ENCODE results near the gene PTPRN2. TPM values are rescaled to one million over a fixed set of nuclear protein-coding genes. Genes with fewer than 3 reads are reported as not detected.

PTPRN2 gene
- total and polyA plus RNA-seq, 2 of the 13 experiments (the other 11 are each of a cell fraction or from before 2014, with no cell fraction given), result 2.5 to 24.2 TPM

GRCh38 chr7:157640144-157640543 lies 947.5 kb downstream of the PTPRN2 start:
- intact Hi-C loops (cut with micrococcal nuclease; ENCODE audit: unreplicated experiment) (no loop called here), in situ Hi-C loops (cut with HindIII; ENCODE audit: extremely low pct_ligation_motif_present, low pct_unique_long_range_greater_than_20kb) (no loop called here)
- TF ChIP-seq KDM6A (CRISPR knock-in tag; IDR thresholded peaks at IDR 0.05; ENCODE audit: low read depth) (no peak), CTCF (CRISPR knock-in tag; IDR thresholded peaks at IDR 0.05) (no peak), PBX3 (CRISPR knock-in tag; IDR thresholded peaks at IDR 0.05; ENCODE audit: borderline replicate concordance) (no peak), MTF1 (CRISPR knock-in tag; IDR thresholded peaks at IDR 0.05) (no peak), REXO4 (CRISPR knock-in tag; IDR thresholded peaks at IDR 0.05; ENCODE audit: borderline replicate concordance) (no peak), HNF4A (CRISPR knock-in tag; IDR thresholded peaks at IDR 0.05) (no peak)
- Histone ChIP-seq H3K79me2 (ENCODE audit: insufficient read depth, low read length) (no peaks in the 10 kb centered on the region), H3K36me3 (replicated peaks in 1 of 2; ENCODE audit: control insufficient read depth in 1 of 2, insufficient read depth in 2 of 2, low read length in 2 of 2) (no peaks in the 10 kb centered on the region), H3K4me1 (ENCODE audit: insufficient read depth, low read length) (no peaks in the 10 kb centered on the region), H3K27me3 (ENCODE audit: control insufficient read depth in 1 of 2, insufficient read depth in 2 of 2, low read length in 2 of 2) (peaks cover 0 to 47% of the 10 kb centered on the region in 2 experiments; a peak in 4 of 5 replicates), H3K4me2 (ENCODE audit: low read depth, low read length) (no peak overlapping the region), H3K4me3 (replicated peaks in 1 of 3; ENCODE audit: insufficient read depth in 1 of 3, low read depth in 2 of 3, low read length in 3 of 3) (no peak overlapping the region), H3K9ac (ENCODE audit: insufficient read depth, low read depth, low read length) (no peak overlapping the region), H3K9me3 (ENCODE audit: low read length) (peaks cover 21% of the 10 kb centered on the region), H3K27ac (ENCODE audit: extremely low read length, insufficient read depth, low read length) (no peak overlapping the region), H4K20me1 (ENCODE audit: insufficient read depth, low read length) (no peaks in the 10 kb centered on the region), H2AFZ (ENCODE audit: low read length) (no peak overlapping the region)
- ChIA-PET CTCF (ENCODE audit: low intra/inter-chr PET ratio, low total read pairs) (no interaction called here), POLR2A (no interaction called here)
- ATAC-seq, result no peak
- no peak for DNase-seq (ENCODE audit: low spot score)
- no peak for FAIRE-seq
- WGBS (ENCODE audit: low lambda C conversion rate), result 68% methylated on average over 1 of the region's 1 CpG
- BruUV-seq (replicated peaks), result no TSS peak

- POLR2A ChIA-PET, result no interaction called here
- in situ Hi-C loops (cut with HindIII; ENCODE audit: extremely low pct_ligation_motif_present, low pct_unique_long_range_greater_than_20kb) (no loop called here), intact Hi-C loops (cut with micrococcal nuclease; ENCODE audit: unreplicated experiment) (no loop called here)
- DNase-seq (ENCODE audit: low spot score) (no peak), FAIRE-seq (no peak), ATAC-seq (no peak)
- no peak overlapping the region for H3K9ac ChIP-seq (ENCODE audit: insufficient read depth, low read depth, low read length)
- no peak overlapping the region for H3K4me2 ChIP-seq (ENCODE audit: low read depth, low read length)
- no peak overlapping the region for H3K27ac ChIP-seq (ENCODE audit: extremely low read length, insufficient read depth, low read length)
- peaks cover 0 to 61% of the 10 kb centered on the region in 2 experiments for H3K27me3 ChIP-seq (ENCODE audit: control insufficient read depth in 1 of 2, insufficient read depth in 2 of 2, low read length in 2 of 2)
- H3K9me3 ChIP-seq (ENCODE audit: low read length), result peaks cover 21% of the 10 kb centered on the region
- no peak overlapping the region for H2AFZ ChIP-seq (ENCODE audit: low read length)
- H3K4me1 ChIP-seq (ENCODE audit: insufficient read depth, low read length), result no peaks in the 10 kb centered on the region
- no TSS peak for BruUV-seq (replicated peaks)
- TF ChIP-seq CENPBD1 (CRISPR knock-in tag; IDR thresholded peaks at IDR 0.05; ENCODE audit: borderline replicate concordance, low read depth), result no peak
- no peak overlapping the region for H3K4me3 ChIP-seq (replicated peaks in 1 of 3; ENCODE audit: insufficient read depth in 1 of 3, low read depth in 2 of 3, low read length in 3 of 3)
- no peaks in the 10 kb centered on the region for H3K36me3 ChIP-seq (replicated peaks in 1 of 2; ENCODE audit: control insufficient read depth in 1 of 2, insufficient read depth in 2 of 2, low read length in 2 of 2)
- WGBS (ENCODE audit: low lambda C conversion rate), result 41% methylated on average over 8 of the region's 8 CpGs
- H4K20me1 ChIP-seq (ENCODE audit: insufficient read depth, low read length), result no peaks in the 10 kb centered on the region; the same call in 1 of the 2 replicates
- no peaks in the 10 kb centered on the region for H3K79me2 ChIP-seq (ENCODE audit: insufficient read depth, low read length)
- CTCF ChIA-PET (ENCODE audit: low intra/inter-chr PET ratio, low total read pairs), result no interaction called here
These were observed 949.1 kb downstream of the PTPRN2 start for GRCh38 chr7:157638563-157638962.
